Karpas-422 (cell line): ENCODE results near the gene SMYD3. TPM values are rescaled to one million over a fixed set of nuclear protein-coding genes. Genes with fewer than 3 reads are reported as not detected.
"Not testable (repeated sequence)": the region's sequence is repeated elsewhere in the genome, so short reads cannot be mapped to it uniquely, and the experiment has no call there.

Source experiments
- DNase-seq: peaks from one replicate; pipeline ENCODE4 v3.0.0-alpha.2; 2015
- H2AFZ ChIP-seq: fragments of 200-600 bp; sonication (generic); 2 replicates; pipeline ENCODE4 v1.6.1; 2014; ENCODE audit warnings: antibody characterized with exemption, low read length, mixed read lengths
- H3K27ac ChIP-seq: fragments of 200-600 bp; sonication (generic); 2 replicates; pipeline ENCODE4 v1.5.1; 2014; ENCODE audit warnings: mild to moderate bottlenecking, low read length, moderate library complexity
- H3K27me3 ChIP-seq: fragments of 200-600 bp; sonication (generic); 2 replicates; pipeline ENCODE4 v1.6.1; 2014; ENCODE audit warnings: low read length, mixed read lengths
- H3K36me3 ChIP-seq: fragments of 200-600 bp; sonication (generic); 2 replicates; pipeline ENCODE4 v1.6.1; 2014; ENCODE audit warnings: low read length, mixed read lengths; ENCODE audit not compliant: insufficient read depth
- H3K4me1 ChIP-seq: fragments of 200-600 bp; sonication (generic); 2 replicates; pipeline ENCODE4 v1.6.1; 2014; ENCODE audit warnings: mild to moderate bottlenecking, low read length, mixed read lengths
- H3K4me2 ChIP-seq: fragments of 200-600 bp; sonication (generic); 2 replicates; pipeline ENCODE4 v1.6.1; 2014; ENCODE audit warnings: low read length, low read depth, mild to moderate bottlenecking; ENCODE audit not compliant: poor library complexity, severe bottlenecking
- H3K4me3 ChIP-seq: fragments of 200-600 bp; sonication (generic); 2 replicates; pipeline ENCODE4 v1.5.1; 2014; ENCODE audit warnings: mild to moderate bottlenecking, antibody characterized with exemption, low read length, mixed read lengths
- H3K79me2 ChIP-seq: fragments of 200-600 bp; sonication (generic); 2 replicates; pipeline ENCODE4 v1.6.1; 2014; ENCODE audit warnings: mild to moderate bottlenecking, low read length, mixed read lengths
- H3K9ac ChIP-seq: fragments of 200-600 bp; sonication (generic); 2 replicates; pipeline ENCODE4 v1.6.0; 2014; ENCODE audit warnings: low read length
- H3K9me2 ChIP-seq: fragments of 200-600 bp; sonication (generic), shearing (Covaris generic); replicated peaks from 2 replicates; pipeline ENCODE4 v1.6.0; 2014; ENCODE audit warnings: mild to moderate bottlenecking, low read length, moderate library complexity; ENCODE audit not compliant: insufficient read depth
- H3K9me3 ChIP-seq: fragments of 300-700, 200-600 bp; sonication (generic); 2 replicates; pipeline ENCODE4 v1.6.1; 2014; ENCODE audit warnings: low read length, mixed read lengths
- H4K20me1 ChIP-seq: fragments of 200-600 bp; sonication (generic); 2 replicates; pipeline ENCODE4 v1.6.1; 2014; ENCODE audit warnings: mild to moderate bottlenecking, antibody characterized with exemption, low read length, low read depth; ENCODE audit not compliant: insufficient read depth
- total RNA-seq: library from RNA; depleted of rRNA; stranded (reverse); fragments of >200 nt; shearing (Covaris generic); gene quantifications from 2 replicates; pipeline ENCODE4 v1.2.3, GENCODE V29; 2014; ENCODE audit warnings: low replicate concordance

Gene SMYD3
- total RNA-seq, 1 experiment from 2014 or later: 67.1 TPM

- Histone ChIP-seq H4K20me1 (no peaks in the 10 kb centered on the region), H3K27me3 (no peaks in the 10 kb centered on the region), H3K4me1 (peaks cover 24% of the 10 kb centered on the region), H3K9me2 (no peaks in the 10 kb centered on the region), H2AFZ (no peak overlapping the region), H3K36me3 (peaks cover 3% of the 10 kb centered on the region; the same call in 1 of the 2 replicates), H3K4me2 (no peak overlapping the region), H3K9ac (no peak overlapping the region), H3K27ac (no peak overlapping the region), H3K9me3 (no peaks in the 10 kb centered on the region), H3K4me3 (no peak overlapping the region), H3K79me2 (no peaks in the 10 kb centered on the region)
- DNase-seq: no peak
Measured at GRCh38 chr1:245749053-245749452, 758.0 kb downstream of the SMYD3 start.

GRCh38 chr1:245748646-245749045, 758.4 kb downstream of the SMYD3 start:
- Histone ChIP-seq H3K4me3 (no peak overlapping the region), H3K36me3 (peaks cover 3% of the 10 kb centered on the region; the same call in 1 of the 2 replicates), H3K9me2 (no peaks in the 10 kb centered on the region), H3K27me3 (no peaks in the 10 kb centered on the region), H4K20me1 (no peaks in the 10 kb centered on the region), H3K79me2 (no peaks in the 10 kb centered on the region), H3K9ac (no peak overlapping the region), H3K4me2 (no peak overlapping the region), H3K9me3 (no peaks in the 10 kb centered on the region), H2AFZ (no peak overlapping the region), H3K4me1 (peaks cover 20% of the 10 kb centered on the region), H3K27ac (no peak overlapping the region)
- no peak for DNase-seq

- Histone ChIP-seq H2AFZ (no peak overlapping the region), H3K79me2 (no peaks in the 10 kb centered on the region), H3K9ac (no peak overlapping the region), H3K4me1 (peaks cover 16% of the 10 kb centered on the region), H3K36me3 (peaks cover 3% of the 10 kb centered on the region; the same call in 1 of the 2 replicates), H3K9me2 (no peaks in the 10 kb centered on the region), H3K27me3 (no peaks in the 10 kb centered on the region), H3K4me2 (no peak overlapping the region), H4K20me1 (no peaks in the 10 kb centered on the region), H3K9me3 (no peaks in the 10 kb centered on the region), H3K4me3 (no peak overlapping the region), H3K27ac (no peak overlapping the region)
- DNase-seq: no peak
Measured at GRCh38 chr1:245748240-245748639, 758.8 kb downstream of the SMYD3 start.

- Histone ChIP-seq H3K9ac (no peak overlapping the region), H3K27ac (no peak overlapping the region), H3K4me2 (no peak overlapping the region), H4K20me1 (no peaks in the 10 kb centered on the region), H3K4me1 (peaks cover 6% of the 10 kb centered on the region), H3K27me3 (no peaks in the 10 kb centered on the region), H3K79me2 (no peaks in the 10 kb centered on the region), H3K9me2 (no peaks in the 10 kb centered on the region), H3K36me3 (peaks cover 2% of the 10 kb centered on the region; the same call in 1 of the 2 replicates), H3K4me3 (no peak overlapping the region), H3K9me3 (no peaks in the 10 kb centered on the region), H2AFZ (no peak overlapping the region)
- DNase-seq: no peak
Measured at GRCh38 chr1:245742896-245743295, 764.2 kb downstream of the SMYD3 start.

- H3K9me3 ChIP-seq, H3K27me3 ChIP-seq, H2AFZ ChIP-seq, H3K9me2 ChIP-seq, DNase-seq, H3K4me2 ChIP-seq, H3K9ac ChIP-seq, H3K4me3 ChIP-seq, H3K79me2 ChIP-seq, H3K27ac ChIP-seq, H4K20me1 ChIP-seq, H3K36me3 ChIP-seq: not testable (repeated sequence)
- peaks cover 12% of the 10 kb centered on the region for H3K4me1 ChIP-seq
Measured at GRCh38 chr1:245740336-245740735, 766.7 kb downstream of the SMYD3 start.

GRCh38 chr1:245730801-245731200, 776.3 kb downstream of the SMYD3 start:
- Histone ChIP-seq H3K4me3 (no peak overlapping the region), H3K4me2 (no peak overlapping the region), H3K9ac (no peak overlapping the region), H3K27me3 (no peaks in the 10 kb centered on the region), H3K79me2 (no peaks in the 10 kb centered on the region), H3K27ac (no peak overlapping the region), H3K4me1 (peaks cover 10% of the 10 kb centered on the region), H3K9me3 (no peaks in the 10 kb centered on the region), H2AFZ (no peak overlapping the region), H4K20me1 (no peaks in the 10 kb centered on the region), H3K9me2 (no peaks in the 10 kb centered on the region), H3K36me3 (no peaks in the 10 kb centered on the region; the same call in 1 of the 2 replicates)
- no peak for DNase-seq

- not testable (repeated sequence) for H3K9ac ChIP-seq, H3K36me3 ChIP-seq, H3K27ac ChIP-seq, H3K4me1 ChIP-seq, H3K4me2 ChIP-seq, H4K20me1 ChIP-seq, H3K9me3 ChIP-seq, DNase-seq, H3K27me3 ChIP-seq, H3K4me3 ChIP-seq, H2AFZ ChIP-seq, H3K79me2 ChIP-seq, H3K9me2 ChIP-seq
Measured at GRCh38 chr1:245728035-245728434, 779.0 kb downstream of the SMYD3 start.

- Histone ChIP-seq H3K36me3 (no peaks in the 10 kb centered on the region), H3K79me2 (no peaks in the 10 kb centered on the region), H3K9me3 (no peaks in the 10 kb centered on the region), H3K4me3 (no peak overlapping the region), H3K4me2 (no peak overlapping the region), H3K9me2 (no peaks in the 10 kb centered on the region), H3K4me1 (no peaks in the 10 kb centered on the region), H2AFZ (no peak overlapping the region), H3K27ac (no peak overlapping the region), H4K20me1 (no peaks in the 10 kb centered on the region), H3K9ac (no peak overlapping the region), H3K27me3 (no peaks in the 10 kb centered on the region)
- DNase-seq: no peak
Measured at GRCh38 chr1:245721488-245721887, 785.6 kb downstream of the SMYD3 start.

- Histone ChIP-seq H3K27ac (no peak overlapping the region), H3K9ac (no peak overlapping the region), H3K27me3 (no peaks in the 10 kb centered on the region), H3K4me3 (no peak overlapping the region), H2AFZ (no peak overlapping the region), H3K79me2 (no peaks in the 10 kb centered on the region), H3K36me3 (no peaks in the 10 kb centered on the region), H3K9me2 (no peaks in the 10 kb centered on the region), H3K4me1 (peaks cover 13% of the 10 kb centered on the region), H3K9me3 (no peaks in the 10 kb centered on the region), H3K4me2 (no peak overlapping the region), H4K20me1 (no peaks in the 10 kb centered on the region)
- DNase-seq: no peak
Measured at GRCh38 chr1:245718951-245719350, 788.1 kb downstream of the SMYD3 start.
